HG03103 (cell line): ENCODE results near the gene ZCCHC14.
"Not testable (repeated sequence)": the region's sequence is repeated elsewhere in the genome, so short reads cannot be mapped to it uniquely, and the experiment has no call there.

Experiments
- ATAC-seq: cut with Tn5 transposase; IDR thresholded peaks from one replicate; pipeline ENCODE4 v1.9.1; 2021; ENCODE audit warnings: low read depth; ENCODE audit not compliant: unreplicated experiment

ZCCHC14 gene

GRCh38 chr16:87497767-87498290 is 5.0 kb upstream of the ZCCHC14 start:
- not testable (repeated sequence) for ATAC-seq

GRCh38 chr16:87497023-87497766 is 4.4 kb upstream of the ZCCHC14 start:
- not testable (repeated sequence) for ATAC-seq

- ATAC-seq: no peak
Observed at GRCh38 chr16:87496447-87496801, 3.6 kb upstream of the ZCCHC14 start.

GRCh38 chr16:87495578-87496446 is 3.0 kb upstream of the ZCCHC14 start:
- no peak for ATAC-seq

- ATAC-seq: no peak
Observed at GRCh38 chr16:87493608-87494280, 920 bp upstream of the ZCCHC14 start.

GRCh38 chr16:87492291-87492630 is 563 bp downstream of the ZCCHC14 start:
- no peak for ATAC-seq

- no peak for ATAC-seq
Observed at GRCh38 chr16:87491522-87492290, 1.1 kb downstream of the ZCCHC14 start.

GRCh38 chr16:87490799-87491521 is 1.9 kb downstream of the ZCCHC14 start:
- not testable (repeated sequence) for ATAC-seq

GRCh38 chr16:87490096-87490798 is 2.6 kb downstream of the ZCCHC14 start:
- no peak for ATAC-seq

- ATAC-seq: no peak
Observed at GRCh38 chr16:87489434-87490045, 3.3 kb downstream of the ZCCHC14 start.

- not testable (repeated sequence) for ATAC-seq
Observed at GRCh38 chr16:87488960-87489359, 3.9 kb downstream of the ZCCHC14 start.

- ATAC-seq: no peak
Observed at GRCh38 chr16:87487361-87487924, 5.4 kb downstream of the ZCCHC14 start.

- no peak for ATAC-seq
Observed at GRCh38 chr16:87486713-87487247, 6.0 kb downstream of the ZCCHC14 start.

GRCh38 chr16:87486282-87486681 is 6.5 kb downstream of the ZCCHC14 start:
- ATAC-seq: no peak

GRCh38 chr16:87485792-87486191 is 7.0 kb downstream of the ZCCHC14 start:
- not testable (repeated sequence) for ATAC-seq

GRCh38 chr16:87484487-87485331 is 8.1 kb downstream of the ZCCHC14 start:
- ATAC-seq: no peak

- no peak for ATAC-seq
Observed at GRCh38 chr16:87483481-87483880, 9.3 kb downstream of the ZCCHC14 start.
